GM20431 (cell line): Measurements from ENCODE around the gene FAR2.
"Not testable (repeated sequence)": the region's sequence is repeated elsewhere in the genome, so short reads cannot be mapped to it uniquely, and the experiment has no call there.

Source experiments
- in situ Hi-C: fragments of 300-500 bp; cut with MseI, MboI; formaldehyde crosslinking; loops from one replicate; pipeline ENCODE4 v1.15.0; 2020; ENCODE audit warnings: low sequenced_read_pairs; ENCODE audit not compliant: unreplicated experiment

Gene FAR2

DNA sequence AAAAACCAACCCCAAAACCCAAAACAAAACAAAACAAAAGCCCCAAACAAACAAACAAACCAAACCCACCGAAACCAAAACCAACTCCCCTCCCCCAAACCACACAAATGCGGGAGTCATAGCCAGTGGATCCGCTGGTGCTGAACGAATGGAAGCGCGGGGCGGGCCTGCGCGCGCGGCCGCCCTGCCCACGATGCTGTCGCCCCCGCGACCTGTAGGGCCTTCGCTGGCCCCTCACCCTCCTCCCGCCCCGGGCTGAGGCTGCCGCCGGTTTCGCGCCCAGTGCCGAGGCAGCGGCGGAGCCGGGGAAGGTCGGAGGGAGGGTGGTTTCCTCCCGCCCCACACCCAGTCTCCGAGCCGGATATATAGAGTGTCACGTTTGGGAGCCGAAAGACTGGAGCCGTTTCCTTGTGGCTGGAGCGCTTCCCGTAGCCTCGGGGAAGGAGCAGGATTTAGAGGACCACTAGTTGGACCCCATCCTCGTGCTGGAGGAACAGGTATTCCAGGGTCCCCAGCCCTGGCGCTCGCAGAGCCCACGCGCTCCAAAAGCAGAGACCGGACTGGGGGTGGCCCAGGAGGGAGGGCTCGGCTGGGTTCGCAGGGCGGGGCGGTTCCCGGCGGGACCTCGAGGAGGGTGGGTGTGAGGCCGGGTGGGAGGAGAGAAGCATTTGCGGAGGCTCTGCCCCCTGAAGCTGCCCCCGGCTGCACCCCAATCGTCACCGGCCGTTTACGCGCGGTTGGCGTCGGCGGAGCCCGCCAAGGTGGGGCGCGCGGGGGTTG, at the start of gene FAR2:
Gene FAR2 (plus strand): TSS at position 368 of the 780 bp plus-strand sequence. CDS start 121,172 bp downstream, outside the sequence.
- in situ Hi-C loops, result no loop called here

DNA sequence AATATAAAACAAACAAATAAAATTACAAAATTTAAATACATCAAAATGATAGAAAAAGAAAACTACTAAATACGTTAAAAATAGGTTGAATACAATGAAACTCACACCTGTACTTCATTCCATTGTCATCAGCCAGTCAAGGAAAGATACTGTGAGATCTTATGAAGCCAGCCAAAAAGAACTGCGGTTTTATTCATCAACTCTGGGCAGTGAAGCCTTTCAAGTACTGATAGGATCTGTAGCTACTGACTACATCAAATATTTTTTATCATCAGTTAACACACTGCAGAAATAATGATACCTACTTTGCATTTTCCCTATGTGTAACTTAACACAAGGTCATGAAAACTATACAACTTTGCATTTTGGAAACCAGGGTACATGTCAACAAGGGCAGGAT, 46.3 kb upstream of the FAR2 start:
- in situ Hi-C loops, result no loop called here

DNA sequence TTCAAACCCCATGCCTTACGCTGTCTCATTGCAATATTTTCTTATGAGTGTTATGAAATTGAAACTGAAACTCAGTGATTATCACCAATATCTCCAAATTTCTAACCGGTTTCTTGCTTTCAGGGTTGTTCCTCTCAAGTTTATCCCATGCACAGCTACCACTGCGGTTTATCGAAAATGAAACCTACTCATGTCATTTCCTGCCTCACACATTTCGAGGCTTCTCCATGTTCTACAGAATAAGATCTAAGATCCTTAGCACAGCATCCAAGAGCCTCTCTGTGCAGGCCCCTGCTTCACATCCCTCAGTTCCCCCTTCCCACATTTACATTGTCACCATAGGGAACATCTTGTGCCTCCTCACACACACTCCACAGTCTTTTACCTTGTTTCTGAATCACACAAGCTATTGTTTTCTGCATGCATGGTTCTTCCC, 45.5 kb upstream of the FAR2 start:
- in situ Hi-C loops, result no loop called here

DNA sequence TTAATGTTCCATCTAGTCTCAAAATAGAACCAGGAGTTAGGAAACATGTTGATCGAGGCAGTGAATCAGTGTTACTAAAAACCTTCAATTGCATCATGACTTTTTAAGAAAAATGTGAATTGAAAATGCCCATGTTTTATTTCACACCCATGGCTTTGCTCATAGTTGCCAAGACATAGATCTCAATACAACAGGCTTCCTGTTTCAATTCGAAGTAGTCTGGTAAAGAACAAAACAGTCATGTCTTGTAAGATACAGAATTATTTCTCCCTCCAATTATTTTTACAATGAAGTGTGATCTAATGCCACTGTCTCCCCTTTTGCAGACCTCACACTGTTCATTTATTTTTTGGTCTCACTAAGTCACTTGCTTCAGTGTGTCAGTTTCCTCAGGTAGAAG, 44.6 kb upstream of the FAR2 start:
- in situ Hi-C loops, result no loop called here

DNA sequence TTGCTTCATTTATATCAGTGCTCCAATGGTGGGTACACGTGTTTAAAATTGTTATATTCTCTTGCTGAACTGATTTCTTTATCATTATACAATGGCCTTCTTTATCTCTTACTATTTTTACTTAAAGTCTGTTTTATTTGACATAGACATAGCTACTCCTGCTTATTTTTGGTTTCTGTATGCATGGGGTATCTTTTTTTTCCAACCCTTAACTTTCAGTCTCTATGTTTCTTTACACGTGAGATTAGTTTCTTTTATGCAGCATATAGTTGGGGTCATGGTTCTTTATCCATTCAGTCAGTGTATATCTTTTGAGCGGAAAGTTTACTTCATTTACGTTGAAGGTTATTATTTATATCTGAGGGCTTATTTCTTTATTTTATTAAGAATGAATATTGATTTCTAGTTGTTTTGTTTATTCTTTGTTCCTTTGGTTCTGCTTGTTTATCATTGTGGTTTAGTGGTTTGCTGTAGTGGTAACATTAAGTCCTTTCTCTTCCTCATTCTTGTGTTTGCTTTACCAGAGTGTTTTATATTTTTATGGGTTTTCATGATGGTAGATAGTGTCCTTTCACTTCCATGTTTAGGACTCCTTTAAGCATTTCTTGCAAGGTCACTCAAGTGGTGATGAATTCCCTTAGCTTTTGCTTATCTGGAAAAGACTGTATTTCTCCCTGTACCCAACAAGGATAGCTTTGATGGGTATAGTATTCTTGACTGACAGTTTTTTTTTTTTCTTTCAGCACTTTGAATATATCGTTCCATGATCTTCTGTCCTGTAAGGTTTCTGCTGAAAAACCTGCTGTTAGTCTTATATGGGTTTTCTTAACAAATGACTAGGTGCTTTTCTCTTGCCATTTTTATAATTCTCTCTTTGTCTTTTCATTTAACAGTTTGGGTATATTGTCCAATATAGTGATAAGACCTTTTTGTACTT, 38.3 kb upstream of the FAR2 start:
- in situ Hi-C loops, result no loop called here

DNA sequence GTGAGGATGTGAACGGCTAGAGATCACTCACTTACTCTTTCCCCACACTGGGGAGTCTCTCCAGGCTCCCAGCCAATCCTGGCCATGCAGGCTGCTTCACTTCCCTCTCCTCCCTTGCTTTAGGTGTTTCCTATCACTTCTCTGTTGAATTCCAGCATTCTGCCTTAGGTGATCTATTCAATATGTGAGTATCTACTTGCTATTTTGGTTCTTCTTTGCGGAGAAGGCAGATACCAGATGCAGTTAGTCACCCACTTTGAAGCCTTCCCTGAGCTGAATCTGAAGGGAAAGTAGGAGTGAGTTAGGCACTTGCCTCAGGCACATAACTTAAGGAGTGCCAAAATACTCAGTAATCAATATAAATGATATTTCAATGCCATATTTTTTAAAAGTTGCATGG, 36.0 kb upstream of the FAR2 start:
- in situ Hi-C loops, result no loop called here

DNA sequence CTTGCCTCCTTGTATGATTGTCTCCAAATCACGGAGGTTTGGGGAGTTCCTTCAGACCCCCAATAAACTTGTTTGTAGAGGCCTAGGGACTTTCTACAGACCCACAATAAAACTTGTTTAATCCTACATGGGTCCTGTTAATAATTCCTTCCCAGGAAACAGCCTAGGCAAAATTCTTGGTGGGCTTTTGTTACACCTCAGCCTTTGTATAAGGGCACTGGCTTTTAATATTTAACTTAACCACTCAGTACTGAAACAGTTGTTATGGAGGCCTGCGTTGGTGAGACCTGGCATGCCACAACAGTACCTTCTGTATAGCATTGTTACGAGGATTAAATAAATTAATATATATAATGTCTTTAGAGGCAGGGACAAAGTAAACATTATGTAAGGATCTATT, 32.7 kb upstream of the FAR2 start:
- in situ Hi-C loops, result no loop called here

DNA sequence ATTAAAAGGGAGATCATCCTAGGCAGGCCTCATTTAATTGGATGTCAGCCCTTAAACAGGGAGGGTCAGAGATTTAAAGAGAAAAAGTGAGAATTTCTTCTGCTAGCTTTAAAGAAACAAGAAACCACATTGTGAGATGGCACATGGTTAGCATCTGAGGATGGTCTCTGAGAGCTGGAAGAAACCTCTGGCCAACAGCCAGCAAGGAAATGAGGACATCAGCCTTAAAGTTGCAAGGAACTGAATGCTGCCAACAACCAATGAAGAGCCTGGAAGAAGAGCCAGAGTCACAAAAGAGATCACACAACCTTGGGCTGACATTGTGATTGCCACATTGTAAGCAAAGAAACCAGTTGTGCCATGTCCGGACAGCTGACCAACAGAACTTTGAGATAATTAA, 17.5 kb upstream of the FAR2 start:
- in situ Hi-C loops, result no loop called here

DNA sequence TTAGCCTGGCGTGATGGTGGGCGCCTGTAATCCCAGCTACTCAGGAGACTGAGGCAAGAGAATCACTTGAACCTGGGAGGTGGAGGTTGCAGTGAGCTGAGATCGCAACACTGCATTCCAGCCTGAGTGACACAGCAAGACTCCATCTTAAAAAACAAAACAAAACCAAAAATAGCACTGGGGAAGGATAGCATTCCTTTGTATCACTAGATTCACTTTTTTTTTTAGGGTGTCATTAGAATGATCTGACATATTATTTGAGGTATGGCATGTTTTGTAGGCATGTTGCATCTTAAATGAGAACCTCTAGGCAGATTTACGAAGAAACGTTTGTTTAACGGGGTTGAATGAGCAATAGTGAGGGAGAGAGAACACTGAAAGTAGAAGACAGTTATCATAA, 16.8 kb upstream of the FAR2 start:
- in situ Hi-C loops, result no loop called here

DNA sequence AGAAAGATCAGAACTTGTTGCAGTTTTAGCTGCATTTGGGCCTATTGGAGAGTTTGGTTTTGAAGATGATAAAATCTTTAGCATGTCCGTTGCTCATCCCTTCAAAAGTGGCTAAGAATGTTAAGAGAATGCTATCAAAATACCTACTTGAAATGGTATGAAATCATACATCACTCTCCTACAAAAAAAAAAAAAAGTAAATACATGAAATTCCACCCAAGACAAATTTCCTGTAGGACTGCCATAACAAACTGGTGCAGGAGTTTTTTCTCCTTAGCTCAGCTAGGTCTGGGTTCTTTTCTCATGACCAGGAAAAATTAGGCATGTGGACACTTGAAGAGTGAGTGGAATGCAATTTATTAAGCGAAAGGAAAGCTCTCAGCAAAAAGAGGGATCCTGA, 15.9 kb upstream of the FAR2 start:
- in situ Hi-C loops, result no loop called here

DNA sequence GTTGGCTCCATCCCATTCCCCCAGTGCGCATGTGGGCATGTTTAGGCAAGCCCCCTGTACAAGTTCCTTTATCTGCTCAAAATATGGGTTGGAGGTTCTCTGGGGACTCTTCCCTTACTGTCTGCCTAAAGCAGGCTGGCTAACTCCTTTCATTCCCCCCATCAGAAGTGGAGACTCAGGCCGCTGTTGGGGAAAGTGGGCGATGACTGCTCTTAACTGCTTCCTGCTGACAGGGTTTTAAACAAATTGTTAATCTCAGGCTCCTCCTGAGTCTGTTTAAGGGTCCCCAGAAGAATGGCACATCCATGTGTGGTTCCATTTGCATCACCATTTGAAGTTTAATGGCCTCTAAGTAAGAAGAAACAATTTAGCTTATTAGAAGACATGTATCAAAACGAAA, 15.4 kb upstream of the FAR2 start:
- in situ Hi-C loops, result no loop called here

DNA sequence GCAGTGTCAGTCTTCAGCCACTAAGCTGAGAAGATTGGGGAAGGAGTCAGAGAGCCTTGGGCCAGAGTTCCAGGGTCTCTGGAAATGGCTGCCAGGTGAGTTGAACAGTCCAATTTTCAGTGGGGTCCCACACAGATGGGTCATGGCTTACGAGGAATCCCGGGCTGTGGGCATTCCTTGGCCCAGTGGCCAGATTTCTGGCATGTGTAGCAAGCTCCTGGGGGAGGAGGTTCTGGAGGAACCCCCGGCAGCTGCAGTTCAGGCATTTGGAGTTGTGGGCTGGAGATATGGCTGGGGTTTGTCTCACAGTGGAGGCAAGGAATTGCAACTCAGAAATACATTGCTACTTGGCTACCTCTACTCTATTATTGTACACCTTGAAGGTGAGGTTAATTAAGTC, 10.8 kb upstream of the FAR2 start:
- in situ Hi-C loops, result not testable (repeated sequence)

DNA sequence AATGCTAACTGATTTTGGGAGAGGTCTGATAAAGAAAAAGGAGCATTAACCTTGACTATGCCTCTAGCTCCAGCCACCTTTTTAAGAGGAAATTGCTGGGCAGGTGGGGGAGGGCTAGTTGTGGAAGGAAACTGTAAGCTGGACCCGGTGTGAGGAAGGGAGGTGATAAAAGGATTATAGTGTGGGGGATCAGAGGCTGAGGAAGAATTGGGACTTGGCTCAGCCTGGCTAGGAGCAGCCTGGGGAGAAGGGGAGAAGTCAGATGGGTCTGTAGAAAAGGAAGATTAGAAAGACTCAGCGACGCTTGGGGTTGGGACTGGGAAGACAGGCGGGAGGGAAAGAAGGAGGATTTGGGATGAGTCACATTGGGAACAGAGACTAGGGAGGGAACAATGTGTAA, 10.2 kb upstream of the FAR2 start:
- in situ Hi-C loops, result not testable (repeated sequence)

DNA sequence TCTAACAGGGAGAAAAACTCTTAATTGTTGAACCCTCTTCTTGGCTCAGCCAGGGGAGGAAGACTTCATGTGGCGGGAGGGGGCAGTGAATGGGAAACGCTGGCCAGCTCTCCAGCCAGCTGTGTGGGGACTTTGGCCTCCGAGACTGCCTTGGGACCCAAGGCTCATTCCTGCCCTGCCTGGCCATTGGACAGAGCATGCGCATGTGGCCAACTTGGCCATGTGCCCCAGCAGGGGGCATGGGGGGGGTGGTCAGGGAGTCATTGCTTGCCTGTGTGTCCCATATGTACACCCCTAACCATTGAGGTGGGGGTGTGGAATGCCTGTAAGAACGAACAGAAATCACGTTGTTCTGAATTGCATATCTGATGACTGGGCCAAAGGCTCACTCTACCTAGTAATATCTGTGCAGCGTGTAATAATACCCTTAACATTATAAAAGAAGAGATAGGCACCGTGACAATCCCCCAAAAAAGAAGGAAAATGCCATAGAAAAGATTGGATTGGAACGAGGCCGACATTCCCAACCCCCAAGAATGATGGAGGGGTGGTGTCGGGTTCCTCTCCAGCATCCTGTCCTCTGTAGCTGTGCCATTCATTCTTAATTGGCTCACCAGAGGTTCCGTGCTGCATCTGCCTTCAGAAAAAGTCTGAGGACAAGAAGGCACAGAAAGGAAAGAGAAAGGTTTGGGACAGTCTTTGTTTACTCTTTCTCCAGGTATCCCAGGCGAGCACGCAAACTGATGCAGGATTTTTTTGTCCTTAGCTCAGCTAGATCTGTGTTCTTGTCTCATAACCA, 3.5 kb upstream of the FAR2 start:
- in situ Hi-C loops, result no loop called here

DNA sequence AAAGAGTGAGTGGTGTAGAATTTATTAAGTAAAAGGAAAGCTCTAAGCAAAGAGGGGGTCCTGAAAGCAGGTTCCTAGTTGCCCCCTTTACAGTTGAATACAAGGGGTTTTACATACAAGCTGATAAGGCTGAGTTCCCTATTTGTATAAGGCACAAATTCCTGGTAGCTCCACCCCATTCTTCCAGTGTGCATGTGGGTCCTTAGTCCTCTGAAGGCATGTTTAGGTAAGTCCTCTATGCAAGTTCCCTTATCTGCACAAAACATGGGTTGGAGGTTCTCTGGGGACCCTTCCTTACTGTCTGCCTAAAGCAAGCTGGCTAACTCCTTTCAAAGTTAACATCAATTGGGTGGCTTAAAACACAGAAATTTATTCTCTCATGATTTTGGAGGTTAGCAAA, 2.9 kb upstream of the FAR2 start:
- in situ Hi-C loops, result no loop called here

DNA sequence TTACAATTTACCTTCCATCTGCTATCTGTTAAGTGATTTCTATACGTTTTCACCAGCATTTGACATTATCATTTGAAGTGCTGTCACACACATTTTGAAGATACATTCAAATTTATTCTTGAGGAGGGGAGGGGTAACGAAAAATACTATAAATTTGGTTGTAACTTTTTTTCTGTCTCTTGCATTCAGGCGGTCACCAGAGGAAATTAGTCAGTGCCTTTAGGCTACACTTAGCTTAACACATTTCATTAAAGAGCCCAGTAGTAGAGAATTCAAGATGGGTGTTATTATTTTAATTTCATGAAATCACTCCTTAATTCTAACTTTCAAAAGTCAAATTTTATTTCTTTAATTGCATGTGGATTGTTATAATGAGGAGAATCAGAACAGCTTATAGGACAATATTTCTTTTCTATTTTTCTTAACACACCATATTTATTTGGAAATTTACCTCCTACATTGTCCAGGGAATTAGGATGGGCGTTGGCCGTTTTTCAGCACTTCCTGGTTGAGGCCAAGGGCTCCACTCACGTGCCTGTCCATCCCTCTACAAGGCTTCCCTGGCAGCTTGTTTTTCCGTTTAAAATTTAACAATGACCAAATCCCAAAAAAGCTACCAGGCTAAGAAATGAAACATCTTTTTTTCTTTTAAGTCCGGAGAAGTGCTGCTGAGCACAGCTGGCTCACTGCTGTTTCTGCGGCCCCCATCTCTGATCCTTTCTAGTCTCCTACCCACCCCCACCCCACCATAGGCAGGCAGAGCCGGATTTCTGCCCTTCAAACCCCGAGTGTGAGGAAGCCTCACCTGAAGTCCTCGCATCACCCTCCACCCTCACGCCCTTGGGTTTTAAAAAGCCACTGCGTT, 1.1 kb upstream of the FAR2 start:
- in situ Hi-C loops, result no loop called here

DNA sequence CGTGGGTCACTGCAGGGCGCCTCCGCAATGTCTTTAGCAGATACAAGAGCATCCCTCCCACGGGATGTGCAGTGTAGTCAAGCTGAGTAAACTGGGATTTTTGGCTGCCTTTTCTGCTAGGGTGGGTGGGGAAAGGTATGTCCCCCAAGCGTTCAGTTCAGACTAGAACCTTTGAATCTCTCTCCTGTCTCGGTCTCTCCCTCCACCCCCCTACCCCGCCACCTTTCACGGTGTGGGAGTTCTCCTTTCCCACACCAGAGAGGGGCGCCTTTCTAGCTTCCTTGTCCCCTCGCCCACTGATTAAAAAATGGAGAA, 525 bp upstream of the FAR2 start:
- in situ Hi-C loops, result no loop called here

DNA sequence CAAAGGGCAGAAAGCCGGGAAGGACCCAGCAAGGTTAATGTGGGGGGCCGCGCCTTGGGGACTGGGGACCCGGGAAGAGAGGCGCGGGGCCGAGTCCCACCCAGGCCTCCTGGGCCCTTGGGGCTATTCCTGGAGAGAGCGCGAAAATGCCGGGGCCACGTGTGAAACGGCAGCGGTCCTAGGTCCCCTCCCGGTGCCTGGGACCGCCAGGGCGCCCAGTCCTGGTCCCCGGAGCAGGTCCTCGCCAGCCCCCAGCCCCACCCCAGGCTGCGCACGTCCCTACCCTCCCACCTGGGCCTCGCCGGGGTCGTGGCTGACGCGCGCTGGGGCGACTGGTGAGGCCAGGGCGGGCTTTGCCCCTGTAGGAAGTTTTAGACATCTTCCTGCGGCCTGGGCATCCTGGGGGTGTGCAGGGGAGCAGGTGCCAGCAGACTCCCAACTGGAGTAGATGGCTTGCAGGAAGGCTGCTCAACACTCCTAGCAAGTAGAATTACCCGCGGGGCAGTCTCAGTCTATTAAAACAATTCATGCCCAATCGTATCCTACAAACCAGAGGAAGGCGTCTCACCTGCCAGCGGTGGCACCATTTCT, 708 bp downstream of the FAR2 start:
- in situ Hi-C loops, result no loop called here

DNA sequence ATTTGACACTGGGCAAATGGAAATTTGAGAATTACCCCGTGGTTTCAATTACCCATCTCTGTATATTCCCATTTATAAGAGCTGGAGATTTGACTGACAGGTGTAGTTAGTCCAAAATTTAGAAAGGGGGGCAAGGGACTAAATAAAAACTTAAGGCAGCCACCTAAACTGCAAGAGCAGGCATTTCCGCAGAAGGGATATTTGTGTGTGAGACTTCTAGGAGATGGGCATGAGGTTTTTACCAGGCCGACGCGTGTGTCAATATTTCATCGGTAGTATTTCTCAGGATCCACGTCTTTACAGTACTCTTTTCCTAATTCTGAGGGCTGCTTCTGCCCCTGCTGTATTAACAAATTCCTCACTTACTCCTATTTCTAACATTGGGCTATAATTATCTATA, 1.4 kb downstream of the FAR2 start:
- in situ Hi-C loops, result no loop called here
